GM19324 (cell line): Measurements from ENCODE around the gene CRB2.
"Not testable (repeated sequence)": the region's sequence is repeated elsewhere in the genome, so short reads cannot be mapped to it uniquely, and the experiment has no call there.

Experiments used
- ATAC-seq: cut with Tn5 transposase; IDR thresholded peaks from one replicate; pipeline ENCODE4 v1.9.1; 2021; ENCODE audit warnings: mild to moderate bottlenecking, moderate library complexity; ENCODE audit not compliant: unreplicated experiment, low FRiP score

CRB2 gene

GRCh38 chr9:123398938-123399337 is 42.9 kb downstream of the CRB2 start:
- ATAC-seq, result not testable (repeated sequence)

DNA sequence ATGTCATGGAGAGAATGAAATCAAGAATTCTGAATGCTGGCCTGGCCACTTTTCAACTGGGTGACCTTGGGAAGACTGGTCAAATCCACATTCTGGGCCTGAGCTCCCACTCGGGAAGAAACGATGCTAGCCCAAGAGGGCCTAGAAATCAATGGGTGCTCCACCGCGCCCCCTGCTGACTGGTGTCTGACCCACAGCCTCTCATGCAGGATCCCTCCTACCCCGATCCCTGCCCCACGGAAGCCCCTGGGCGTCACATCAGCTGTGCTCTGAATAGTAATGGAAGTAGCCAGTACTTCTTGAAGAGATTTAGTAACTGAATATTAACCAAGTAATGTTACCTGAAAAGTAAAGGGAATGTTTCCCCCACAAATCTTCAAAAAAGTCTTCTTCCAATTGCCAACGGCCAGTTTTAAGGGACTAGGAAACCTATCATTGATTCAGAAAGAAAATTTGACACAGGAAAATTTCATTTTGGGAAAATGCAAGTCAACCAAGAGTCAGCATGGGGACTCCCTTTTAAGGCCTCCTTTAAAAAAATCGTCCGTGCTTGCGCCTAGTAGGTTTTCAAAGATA is 43.9 kb downstream of the CRB2 start:
- no peak for ATAC-seq

DNA sequence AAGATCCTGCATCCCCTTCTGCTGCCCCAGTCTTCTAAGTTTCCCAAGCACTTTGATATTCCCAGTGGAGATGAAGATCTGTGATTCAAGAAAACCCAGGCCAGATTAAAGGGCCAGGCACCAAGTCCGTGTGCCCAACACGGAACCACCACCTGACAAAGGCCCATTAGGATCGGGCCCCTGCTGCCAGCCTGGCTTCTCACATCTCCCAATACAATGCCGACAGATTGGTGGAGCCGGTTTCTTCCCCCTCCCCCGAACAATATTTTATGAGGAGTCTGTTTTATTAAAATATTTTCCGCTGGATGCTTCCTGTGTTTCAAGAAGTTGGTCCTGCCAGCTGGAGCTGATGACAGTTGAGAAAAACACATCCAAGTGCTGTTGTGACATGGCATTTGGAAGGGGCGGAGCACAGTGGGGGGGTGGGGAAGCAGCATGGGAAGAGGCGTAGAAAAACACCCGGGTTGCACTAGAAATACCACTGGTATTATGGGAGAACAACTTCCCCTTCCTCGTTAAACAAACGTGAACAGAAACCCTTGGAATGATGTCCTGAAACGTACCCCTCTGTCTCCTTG is 45.0 kb downstream of the CRB2 start:
- ATAC-seq, result no peak

DNA sequence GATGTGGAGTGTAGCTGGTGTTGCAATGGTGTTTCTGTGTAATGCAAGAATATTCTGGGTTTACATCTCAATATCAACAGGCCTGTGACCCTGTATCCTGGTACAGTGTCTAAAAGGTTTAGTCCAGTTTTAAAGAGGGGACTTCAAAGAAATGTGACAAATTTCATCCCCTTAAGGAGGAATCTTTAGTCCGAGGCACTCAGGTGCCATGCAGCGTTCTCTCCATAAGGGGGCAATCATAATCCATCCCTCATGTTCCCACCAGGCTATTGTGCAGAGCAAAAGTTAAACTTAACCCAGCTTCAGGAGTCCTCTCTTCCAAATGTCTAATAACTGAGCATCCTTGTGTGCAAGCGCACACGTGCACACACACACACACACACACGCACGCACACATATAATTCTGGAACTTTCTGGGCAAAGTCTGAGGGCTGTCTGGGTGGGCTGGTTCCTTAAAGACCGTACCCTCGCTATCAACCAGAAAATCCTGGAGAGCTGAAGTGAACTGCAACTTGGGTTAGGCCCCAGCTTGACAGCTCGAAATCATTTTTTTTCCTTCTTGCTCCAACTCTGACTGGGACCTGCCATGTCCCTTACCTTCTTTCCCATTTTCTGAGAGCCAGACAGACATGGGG is 46.0 kb downstream of the CRB2 start:
- ATAC-seq, result no peak

- ATAC-seq, result no peak
These were observed 47.0 kb downstream of the CRB2 start for GRCh38 chr9:123402981-123403509.

- no peak for ATAC-seq
These were observed 50.0 kb downstream of the CRB2 start for GRCh38 chr9:123406016-123406415.

DNA sequence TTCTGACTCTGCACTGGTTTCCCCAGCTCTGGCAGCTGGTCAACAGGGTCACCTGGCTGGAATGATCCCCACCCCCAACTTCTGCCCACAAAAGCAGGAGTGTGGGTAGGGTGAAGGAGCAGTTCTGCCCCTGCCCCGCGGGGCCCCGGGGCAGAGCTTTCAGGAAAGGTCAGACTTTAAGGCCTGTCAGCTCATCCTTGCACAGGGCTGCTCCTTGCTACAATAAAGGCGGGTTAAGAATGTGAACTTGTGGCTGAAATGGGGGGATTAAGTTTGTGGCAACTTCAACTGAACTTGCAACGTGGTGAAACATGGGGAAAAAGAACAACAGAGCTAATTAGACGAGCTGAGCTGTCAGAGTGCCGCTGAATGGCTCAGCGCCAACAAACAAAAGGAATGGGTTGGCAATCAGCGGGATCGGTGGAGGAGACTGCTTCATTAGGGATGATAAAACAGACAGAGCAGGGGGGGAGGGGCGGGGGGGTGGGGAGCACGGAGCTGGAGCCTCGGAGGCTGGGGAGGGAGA is 50.8 kb downstream of the CRB2 start:
- no peak for ATAC-seq

- ATAC-seq, result no peak
These were observed 51.3 kb downstream of the CRB2 start for GRCh38 chr9:123407217-123407851.

GRCh38 chr9:123408313-123409262 is 52.6 kb downstream of the CRB2 start:
- ATAC-seq, result no peak

GRCh38 chr9:123410281-123410910 is 54.4 kb downstream of the CRB2 start:
- ATAC-seq, result no peak

DNA sequence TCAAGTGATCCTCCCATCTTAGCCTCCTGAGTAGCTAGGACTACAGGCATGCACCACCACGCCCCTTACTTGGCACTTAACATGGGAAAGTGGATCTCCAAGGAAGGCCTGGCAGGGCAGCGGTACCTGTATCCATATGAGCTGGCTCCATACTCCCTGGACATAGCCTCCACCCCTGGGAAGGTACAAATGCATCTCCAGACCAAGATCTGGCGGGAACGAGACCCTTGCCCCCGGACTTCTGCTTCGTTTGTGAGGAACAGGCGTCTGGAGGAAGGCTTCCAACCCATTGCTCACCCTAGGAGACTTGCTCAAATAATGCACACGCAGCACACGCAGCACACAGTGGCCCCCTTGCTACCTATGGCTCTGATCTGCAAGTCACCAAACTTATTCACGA is 55.2 kb downstream of the CRB2 start:
- no peak for ATAC-seq

- ATAC-seq, result no peak
These were observed 55.6 kb downstream of the CRB2 start for GRCh38 chr9:123411636-123412035.

DNA sequence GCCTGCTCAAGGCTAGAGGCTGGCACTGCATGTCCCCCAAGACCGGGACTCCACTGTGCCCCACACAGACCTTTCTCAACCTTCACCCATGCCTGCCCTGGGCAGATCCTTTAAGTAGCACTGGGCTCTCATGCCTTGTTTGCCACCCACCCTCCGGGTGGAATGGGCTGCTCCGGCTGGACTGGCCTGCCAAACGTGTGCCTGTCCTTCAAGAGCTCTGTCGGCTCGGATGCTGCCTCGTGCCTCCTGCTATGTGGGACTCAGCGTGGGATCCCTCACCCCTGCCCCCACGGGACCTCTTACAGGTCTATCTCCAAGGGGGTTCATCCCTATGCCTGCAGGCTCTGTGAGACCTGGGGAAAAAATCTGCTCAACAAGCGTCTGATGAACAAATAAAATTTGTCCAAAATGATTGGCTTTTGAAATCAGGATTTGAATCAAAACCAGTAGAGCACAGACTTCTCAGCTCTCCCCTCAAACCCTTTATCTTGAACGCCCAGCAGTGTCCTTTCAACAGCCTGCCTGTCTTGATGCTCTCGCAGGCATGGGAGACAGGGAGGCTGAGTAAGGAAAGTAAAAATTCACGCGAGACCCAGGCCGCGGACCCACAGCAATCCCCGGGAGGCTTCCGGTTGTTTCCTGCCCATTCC is 56.3 kb downstream of the CRB2 start:
- ATAC-seq, result no peak

DNA sequence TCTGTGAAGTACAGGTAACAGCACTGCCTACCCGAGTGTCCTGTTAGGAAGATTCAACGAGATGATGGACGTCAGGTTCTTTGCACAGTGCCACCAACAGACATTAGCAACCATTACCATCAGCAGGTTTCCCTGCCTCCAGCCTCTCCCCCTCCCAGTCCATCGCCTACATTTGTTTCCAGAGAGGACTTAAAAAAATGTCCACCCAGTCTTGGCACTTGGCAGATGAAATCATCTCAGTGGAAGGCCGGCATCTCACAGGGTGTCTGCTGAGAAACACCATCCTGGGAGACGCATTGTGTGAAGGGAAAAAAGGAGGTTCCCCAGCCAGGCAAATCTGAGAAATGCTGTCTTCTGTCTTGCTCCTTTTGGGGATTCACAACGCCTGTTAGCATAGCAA is 58.2 kb downstream of the CRB2 start:
- no peak for ATAC-seq

DNA sequence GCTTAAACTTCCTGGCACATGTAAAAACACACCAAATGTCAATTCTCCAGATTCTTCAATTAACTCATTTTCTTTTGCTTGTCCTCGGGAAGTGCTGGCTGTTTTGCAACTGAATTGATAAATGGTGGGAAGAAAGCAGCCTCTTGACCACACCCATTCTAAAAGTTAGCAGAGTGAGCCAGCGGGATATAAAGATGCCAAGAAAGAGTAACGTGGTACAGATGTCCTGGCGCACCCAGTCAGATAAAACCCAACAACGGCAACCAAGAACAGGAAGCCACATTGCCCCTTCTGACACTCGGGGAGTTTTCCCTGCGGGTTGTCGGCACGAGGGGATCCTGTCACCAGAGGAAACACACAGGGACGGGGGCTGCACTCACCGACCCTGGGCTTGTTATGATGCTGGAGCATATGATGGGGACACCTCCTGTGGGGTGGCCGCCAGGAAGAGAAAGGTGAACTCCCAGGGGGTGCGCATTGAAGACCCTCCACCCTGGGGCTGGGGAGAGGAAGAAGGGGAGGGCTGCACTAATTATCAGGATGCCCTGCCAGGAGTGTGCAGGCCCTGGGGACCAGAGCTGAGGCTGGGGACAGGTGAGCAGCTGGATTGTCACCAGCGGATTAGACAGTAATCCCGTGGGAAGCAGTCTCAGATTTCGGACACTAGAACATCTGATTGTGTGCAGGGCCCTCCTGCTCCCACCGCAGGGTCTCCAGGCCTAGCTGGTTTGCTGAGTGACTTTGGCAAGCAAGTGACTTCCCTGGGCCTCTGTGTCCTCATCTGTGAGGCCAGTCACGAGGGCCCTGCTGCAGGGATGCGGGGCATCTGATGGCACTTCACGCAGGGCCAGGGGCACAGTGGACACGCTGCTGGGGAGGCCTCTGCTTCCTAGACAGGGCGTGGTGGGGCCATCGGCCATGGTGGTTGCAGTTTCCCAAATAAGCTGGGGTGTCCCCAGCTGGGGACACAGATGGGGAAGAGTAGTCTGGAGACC is 59.2 kb downstream of the CRB2 start:
- no peak for ATAC-seq

DNA sequence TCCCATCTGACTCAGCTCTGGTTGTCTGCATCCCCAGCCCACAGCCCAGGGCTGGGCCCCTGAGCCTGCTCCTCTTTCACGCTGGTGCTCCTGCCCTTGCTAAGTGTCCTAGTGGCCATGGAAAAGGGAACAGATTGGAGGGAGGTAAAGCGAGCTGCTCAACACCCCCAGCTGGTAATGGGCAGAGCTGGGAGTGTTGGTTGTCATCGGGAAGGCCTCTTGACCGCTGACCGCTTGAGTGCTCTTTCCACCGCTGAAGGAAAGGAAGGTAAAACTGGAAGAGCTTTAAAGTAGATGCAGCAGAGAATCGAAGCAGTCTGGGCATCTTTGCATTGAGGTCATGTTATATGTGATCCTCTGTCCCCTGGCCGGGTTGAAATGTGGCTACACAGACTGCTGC is 60.2 kb downstream of the CRB2 start:
- ATAC-seq, result no peak

GRCh38 chr9:123417289-123418051 is 61.5 kb downstream of the CRB2 start:
- ATAC-seq, result no peak
